ENCODE measurements around the gene MED26. TPM values are rescaled to one million over a fixed set of nuclear protein-coding genes. Genes with fewer than 3 reads are reported as not detected.
A peak's percentile ranks its signal among the peaks of the same experiment; 100 is the strongest.
"Not testable (repeated sequence)": the region's sequence is repeated elsewhere in the genome, so short reads cannot be mapped to it uniquely, and the experiment has no call there.

Gene MED26
- total RNA-seq, 1 donor from 2014 or later: 6.1 TPM

- DNase-seq (ENCODE audit: missing footprints): no peak
- ATAC-seq: no peak
- intact Hi-C loops (cut with DNase I): no loop called here
Measured at GRCh38 chr19:16652854-16653253, 24.9 kb upstream of the MED26 start.

DNA sequence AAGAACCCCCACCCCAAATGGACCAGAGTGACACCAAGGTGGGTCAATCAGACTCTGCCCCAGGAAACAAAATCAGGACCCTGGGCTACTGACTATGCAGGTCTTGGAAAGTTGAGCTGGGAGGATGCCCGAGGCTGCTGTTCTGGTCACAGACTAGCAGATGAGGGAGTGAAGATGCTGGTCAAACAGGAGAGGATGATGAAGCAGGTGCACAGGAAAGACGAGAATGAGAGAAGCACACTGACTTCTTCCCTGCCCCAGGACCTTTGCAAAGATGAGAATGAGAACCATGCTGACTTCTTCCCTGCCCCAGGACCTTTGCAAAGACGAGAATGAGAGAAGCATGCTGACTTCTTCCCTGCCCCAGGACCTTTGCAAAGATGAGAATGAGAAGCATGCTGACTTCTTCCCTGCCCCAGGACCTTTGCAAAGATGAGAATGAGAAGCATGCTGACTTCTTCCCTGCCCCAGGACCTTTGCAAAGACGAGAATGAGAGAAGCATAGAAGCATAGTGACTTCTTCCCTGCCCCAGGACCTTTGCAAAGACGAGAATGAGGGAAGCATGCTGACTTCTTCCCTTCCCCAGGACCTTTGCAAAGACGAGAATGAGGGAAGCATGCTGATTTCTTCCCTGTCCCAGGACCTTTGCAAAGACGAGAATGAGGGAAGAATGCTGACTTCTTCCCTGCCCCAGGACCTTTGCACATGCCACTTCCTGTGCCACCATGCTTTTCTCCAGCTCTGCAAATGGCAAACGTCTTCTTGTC lies 23.6 kb upstream of the MED26 start:
- intact Hi-C loops (cut with DNase I): not testable (repeated sequence)

GRCh38 chr19:16650821-16651220 lies 22.8 kb upstream of the MED26 start:
- ATAC-seq (no peak), DNase-seq (ENCODE audit: missing footprints) (no peak)
- intact Hi-C loops (cut with DNase I): no loop called here

More for the DNA sequence above, 23.6 kb upstream of the MED26 start:
- DNase-seq (ENCODE audit: missing footprints); ATAC-seq: not testable (repeated sequence)

- DNase-seq (ENCODE audit: missing footprints) (no peak), ATAC-seq (peak; percentile 63)
- intact Hi-C loops (cut with DNase I): no loop called here
Measured at GRCh38 chr19:16649734-16650133, 21.7 kb upstream of the MED26 start.

DNA sequence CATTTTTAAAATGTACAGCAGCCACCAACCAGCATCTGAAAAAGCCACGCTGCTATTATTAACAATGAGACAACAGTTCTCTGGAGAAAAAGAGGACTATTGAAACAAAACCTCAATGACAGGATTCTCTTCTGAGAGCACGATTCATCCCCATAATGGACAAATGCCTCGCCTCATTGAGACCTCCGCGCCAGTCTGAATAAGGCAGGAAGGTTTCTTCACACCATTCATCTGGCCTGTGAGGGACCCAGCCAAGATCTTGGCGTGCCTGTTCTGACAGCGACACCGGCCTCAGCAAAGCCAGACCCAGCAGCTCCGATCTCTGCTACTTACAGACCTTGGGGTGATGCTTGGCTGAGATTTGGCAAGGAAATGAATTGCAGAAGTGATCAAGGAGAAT lies 17.1 kb upstream of the MED26 start:
- no peak for ATAC-seq
- intact Hi-C loops (cut with DNase I): no loop called here

GRCh38 chr19:16641695-16642094 lies 13.7 kb upstream of the MED26 start:
- intact Hi-C loops (cut with DNase I): no loop called here
- DNase-seq (ENCODE audit: missing footprints) (no peak), ATAC-seq (no peak)

More for the DNA sequence above, 17.1 kb upstream of the MED26 start:
- no peak for DNase-seq (ENCODE audit: missing footprints)

DNA sequence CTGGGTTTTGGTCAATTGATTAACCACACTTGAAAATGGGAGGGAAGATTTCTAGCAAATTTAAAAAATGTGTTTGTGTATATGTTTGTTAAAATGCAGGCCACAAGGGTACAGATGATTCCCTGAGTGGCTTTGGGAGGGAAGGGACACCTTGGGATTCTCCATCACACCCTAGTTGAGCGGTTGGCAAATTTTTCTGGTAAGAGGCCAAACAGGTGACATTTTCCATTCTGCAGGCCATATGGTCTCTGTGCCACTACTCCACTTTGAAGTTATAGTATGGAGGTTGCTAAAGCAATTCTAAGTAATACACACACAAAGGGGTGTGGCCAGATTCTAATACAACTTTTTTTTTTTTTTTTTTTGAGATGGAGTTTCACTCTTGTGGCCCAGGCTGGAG lies 12.9 kb upstream of the MED26 start:
- DNase-seq (ENCODE audit: missing footprints): no peak
- intact Hi-C loops (cut with DNase I): no loop called here
- no peak for ATAC-seq

DNA sequence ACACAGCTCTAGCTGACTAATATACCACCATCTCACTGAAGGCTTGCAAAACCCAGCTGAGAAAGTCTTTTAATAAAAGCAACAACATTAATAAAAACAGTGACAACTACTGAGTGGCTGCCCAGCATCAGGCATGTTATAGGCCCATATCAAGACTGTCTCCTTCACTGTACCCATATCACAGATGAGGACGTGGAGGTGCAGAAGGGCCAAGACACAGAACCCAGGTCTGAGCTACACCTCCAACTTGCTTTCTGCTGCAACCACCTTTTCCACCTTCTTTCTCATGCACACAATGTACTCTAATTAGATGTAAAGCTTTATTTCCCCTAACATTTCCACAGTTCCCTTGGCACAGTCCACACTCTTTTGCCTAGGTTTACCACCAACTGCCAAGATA lies 10.7 kb upstream of the MED26 start:
- intact Hi-C loops (cut with DNase I): no loop called here
- DNase-seq (ENCODE audit: missing footprints) (no peak), ATAC-seq (no peak)

DNA sequence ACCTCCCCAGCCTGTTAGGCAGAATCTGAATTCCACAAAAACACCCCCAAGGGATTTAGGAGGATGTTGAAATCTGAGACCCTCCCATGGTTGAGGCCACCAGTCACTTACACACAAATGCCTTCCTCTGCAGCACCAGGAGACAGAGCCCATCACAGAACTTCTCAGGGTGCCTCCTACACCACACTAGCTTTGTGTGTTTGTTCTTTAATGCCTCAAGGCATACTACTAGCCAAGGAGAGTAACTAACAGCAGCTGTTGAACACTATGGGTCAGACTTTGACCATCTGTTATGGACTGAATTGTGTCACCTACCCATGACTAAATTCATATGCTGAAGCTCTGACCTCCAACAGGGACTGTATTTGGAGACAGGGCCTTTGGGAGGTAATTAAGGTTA lies 9.5 kb upstream of the MED26 start:
- DNase-seq (ENCODE audit: missing footprints) (no peak), ATAC-seq (no peak)
- intact Hi-C loops (cut with DNase I): no loop called here

GRCh38 chr19:16631465-16631864 lies 3.5 kb upstream of the MED26 start:
- no peak for ATAC-seq
- intact Hi-C loops (cut with DNase I): no loop called here
- no peak for DNase-seq (ENCODE audit: missing footprints)

- ATAC-seq (peak; percentile 2), DNase-seq (ENCODE audit: missing footprints) (no peak)
- intact Hi-C loops (cut with DNase I): loop anchor here (2.0 kb wide), 2 partner anchors 32 to 56 kb away; partner anchors contain the start of genes SLC35E1, SMIM7 and TMEM38A
Measured at GRCh38 chr19:16628984-16629691, 1.1 kb upstream of the MED26 start.

GRCh38 chr19:16627928-16628182 lies 149 bp downstream of the MED26 start:
- DNase-seq (ENCODE audit: missing footprints): no peak
- ATAC-seq: no peak
- intact Hi-C loops (cut with DNase I): loop anchor here (2.0 kb wide), 3 partner anchors 33 to 55 kb away; partner anchors contain the start of genes SLC35E1, SMIM7 and TMEM38A

DNA sequence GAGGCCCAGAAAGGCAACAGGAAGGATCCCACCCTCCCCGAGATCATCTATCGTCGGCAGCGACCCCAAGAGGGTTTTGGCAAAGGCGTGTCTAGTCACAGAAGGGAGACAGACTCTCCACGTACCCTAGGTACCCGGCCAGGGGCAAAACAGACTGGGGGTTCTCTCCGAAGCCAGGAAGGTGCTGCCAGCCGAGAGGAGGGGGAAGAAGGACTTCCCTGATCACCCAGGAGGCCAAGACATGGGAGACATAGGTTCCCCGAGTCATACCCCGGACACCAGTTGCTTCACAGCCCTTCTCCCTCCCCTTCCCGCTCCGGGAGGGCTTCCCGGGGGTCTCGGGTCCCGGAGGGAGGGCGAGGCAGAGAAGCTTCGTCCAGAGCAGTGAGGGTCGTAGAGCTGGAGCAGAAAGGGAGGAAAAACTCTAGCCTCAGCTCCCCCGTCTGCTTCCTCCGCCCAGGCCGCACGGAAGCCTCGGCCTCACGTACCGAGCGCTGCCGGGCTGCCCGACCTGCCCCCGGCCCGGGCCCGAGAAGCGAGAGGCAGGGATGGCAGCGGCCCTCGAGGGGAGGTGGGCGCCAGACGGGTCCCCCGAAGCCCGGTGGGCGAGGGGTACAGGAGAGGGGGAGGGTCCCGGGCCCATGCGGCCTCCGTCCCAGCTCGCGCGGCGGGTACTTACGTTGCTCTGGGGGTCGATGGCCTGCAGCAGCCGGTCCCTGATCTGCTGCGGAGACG lies 644 bp downstream of the MED26 start:
- DNase-seq (ENCODE audit: missing footprints): no peak
- ATAC-seq: no peak
- intact Hi-C loops (cut with DNase I): loop anchor here (2.0 kb wide), 1 partner anchor 43 kb away; no protein-coding TSS in a partner anchor

- intact Hi-C loops (cut with DNase I): loop anchor here (2.0 kb wide), 1 partner anchor 42 kb away; no protein-coding TSS in a partner anchor
- no peak for DNase-seq (ENCODE audit: missing footprints)
- no peak for ATAC-seq
Measured at GRCh38 chr19:16626796-16627192, 1.2 kb downstream of the MED26 start.

DNA sequence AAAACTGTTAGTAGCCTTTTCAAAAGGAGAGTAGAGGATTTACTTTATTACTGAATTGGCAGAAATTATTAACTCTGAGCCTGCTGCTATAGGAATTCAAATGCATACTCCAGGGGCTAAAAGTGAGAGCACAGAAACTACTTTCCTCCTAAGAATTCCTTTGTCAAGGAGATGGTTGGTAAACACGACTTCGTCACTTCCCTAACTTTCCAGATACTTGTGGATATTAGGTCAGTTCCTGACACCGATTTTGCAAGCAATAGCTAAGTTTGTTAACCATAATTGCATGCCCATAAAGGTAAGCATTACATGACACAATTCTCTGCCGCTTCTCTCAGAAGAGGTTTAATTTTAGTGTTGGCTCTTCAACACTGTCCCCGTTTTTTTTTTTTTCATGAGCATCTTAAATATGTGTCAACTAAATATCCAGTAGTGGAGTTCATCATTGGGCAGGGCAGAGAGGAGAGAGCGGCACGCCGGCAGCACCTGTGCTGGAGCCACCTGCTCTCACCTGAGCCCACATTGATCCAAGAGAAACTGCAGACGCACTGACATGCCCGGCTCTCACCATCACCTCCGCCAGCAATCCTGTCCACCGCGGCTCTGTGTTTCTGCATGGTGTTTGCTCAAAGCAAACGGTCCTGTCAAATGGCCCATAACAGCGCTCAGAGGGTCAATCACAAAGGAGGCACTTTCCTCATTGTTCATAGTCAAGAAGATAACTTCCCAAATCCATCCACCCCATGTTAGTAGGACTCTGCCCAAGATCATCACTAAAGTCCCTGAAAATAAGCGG lies 2.6 kb downstream of the MED26 start:
- ATAC-seq (no peak), DNase-seq (ENCODE audit: missing footprints) (no peak)
- intact Hi-C loops (cut with DNase I): no loop called here

DNA sequence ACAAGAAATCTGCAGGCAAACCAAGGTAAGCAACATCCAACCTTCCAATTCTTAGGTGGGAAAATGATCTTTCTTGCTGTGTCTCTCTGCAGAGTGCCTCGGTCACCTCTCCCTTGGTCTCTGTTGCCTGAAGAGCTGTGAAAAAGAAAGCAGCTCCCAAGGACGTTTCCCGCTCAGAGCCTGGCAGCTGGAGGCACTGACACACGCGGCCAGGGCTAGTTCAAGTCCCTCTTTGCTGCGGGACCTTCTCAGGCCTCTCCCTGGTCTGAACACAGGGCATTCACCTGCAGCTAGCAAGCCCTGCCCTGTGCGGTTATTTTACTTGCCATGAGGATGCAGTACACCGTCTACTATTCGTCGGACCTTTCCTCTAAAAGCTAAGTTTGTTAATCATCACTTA lies 3.8 kb downstream of the MED26 start:
- no peak for ATAC-seq
- intact Hi-C loops (cut with DNase I): no loop called here
- no peak for DNase-seq (ENCODE audit: missing footprints)

DNA sequence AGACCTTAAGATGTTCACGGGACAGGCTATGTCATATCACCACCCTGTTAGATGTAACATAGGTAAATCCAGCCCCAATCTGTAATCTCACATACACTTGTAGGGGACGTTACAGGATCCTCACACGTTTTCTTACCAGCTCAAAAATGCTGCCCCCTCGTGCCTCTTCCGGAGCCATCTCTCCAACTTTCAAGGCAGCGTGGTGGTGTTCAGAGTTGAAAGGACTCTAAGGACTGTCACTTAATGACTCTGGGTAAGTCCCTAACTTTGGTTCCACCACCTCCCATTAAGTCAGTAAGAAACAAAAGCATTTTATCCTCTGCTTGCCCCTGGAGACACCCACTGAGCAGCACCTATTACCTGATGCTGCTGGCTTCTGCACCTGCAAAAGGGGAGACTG lies 4.4 kb downstream of the MED26 start:
- intact Hi-C loops (cut with DNase I): no loop called here
- ATAC-seq: no peak
- no peak for DNase-seq (ENCODE audit: missing footprints)

GRCh38 chr19:16623066-16623465 lies 4.9 kb downstream of the MED26 start:
- no peak for DNase-seq (ENCODE audit: missing footprints)
- ATAC-seq: no peak
- intact Hi-C loops (cut with DNase I): no loop called here
